ENCODE data around the gene UBE2B. TPM values are rescaled to one million over a fixed set of nuclear protein-coding genes. Genes with fewer than 3 reads are reported as not detected.

Gene UBE2B
- total RNA-seq, 1 experiment from 2014 or later: 97.8 TPM

- no peak for ATAC-seq
- no peaks in the 10 kb centered on the region for H3K27me3 ChIP-seq (ENCODE audit: control insufficient read depth, insufficient read depth, low read length)
- CTCF ChIA-PET: no interaction called here
- TF ChIP-seq, protein P1, sequence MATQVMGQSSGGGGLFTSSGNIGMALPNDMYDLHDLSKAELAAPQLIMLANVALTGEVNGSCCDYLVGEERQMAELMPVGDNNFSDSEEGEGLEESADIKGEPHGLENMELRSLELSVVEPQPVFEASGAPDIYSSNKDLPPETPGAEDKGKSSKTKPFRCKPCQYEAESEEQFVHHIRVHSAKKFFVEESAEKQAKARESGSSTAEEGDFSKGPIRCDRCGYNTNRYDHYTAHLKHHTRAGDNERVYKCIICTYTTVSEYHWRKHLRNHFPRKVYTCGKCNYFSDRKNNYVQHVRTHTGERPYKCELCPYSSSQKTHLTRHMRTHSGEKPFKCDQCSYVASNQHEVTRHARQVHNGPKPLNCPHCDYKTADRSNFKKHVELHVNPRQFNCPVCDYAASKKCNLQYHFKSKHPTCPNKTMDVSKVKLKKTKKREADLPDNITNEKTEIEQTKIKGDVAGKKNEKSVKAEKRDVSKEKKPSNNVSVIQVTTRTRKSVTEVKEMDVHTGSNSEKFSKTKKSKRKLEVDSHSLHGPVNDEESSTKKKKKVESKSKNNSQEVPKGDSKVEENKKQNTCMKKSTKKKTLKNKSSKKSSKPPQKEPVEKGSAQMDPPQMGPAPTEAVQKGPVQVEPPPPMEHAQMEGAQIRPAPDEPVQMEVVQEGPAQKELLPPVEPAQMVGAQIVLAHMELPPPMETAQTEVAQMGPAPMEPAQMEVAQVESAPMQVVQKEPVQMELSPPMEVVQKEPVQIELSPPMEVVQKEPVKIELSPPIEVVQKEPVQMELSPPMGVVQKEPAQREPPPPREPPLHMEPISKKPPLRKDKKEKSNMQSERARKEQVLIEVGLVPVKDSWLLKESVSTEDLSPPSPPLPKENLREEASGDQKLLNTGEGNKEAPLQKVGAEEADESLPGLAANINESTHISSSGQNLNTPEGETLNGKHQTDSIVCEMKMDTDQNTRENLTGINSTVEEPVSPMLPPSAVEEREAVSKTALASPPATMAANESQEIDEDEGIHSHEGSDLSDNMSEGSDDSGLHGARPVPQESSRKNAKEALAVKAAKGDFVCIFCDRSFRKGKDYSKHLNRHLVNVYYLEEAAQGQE (IDR thresholded peaks at IDR 0.05; ENCODE audit: insufficient read depth in 1 of 2, low read depth in 2 of 2, low read length in 1 of 2): no peak
- TF ChIP-seq TCF7L2 (IDR thresholded peaks at IDR 0.05; ENCODE audit: low read depth, low read length) (no peak), SIN3A (IDR thresholded peaks at IDR 0.05; ENCODE audit: borderline replicate concordance, insufficient read depth, low read depth, low read length) (no peak), POLR2AphosphoS5 (IDR thresholded peaks at IDR 0.05; ENCODE audit: low read depth, low read length) (no peak)
- TF ChIP-seq, protein P2, sequence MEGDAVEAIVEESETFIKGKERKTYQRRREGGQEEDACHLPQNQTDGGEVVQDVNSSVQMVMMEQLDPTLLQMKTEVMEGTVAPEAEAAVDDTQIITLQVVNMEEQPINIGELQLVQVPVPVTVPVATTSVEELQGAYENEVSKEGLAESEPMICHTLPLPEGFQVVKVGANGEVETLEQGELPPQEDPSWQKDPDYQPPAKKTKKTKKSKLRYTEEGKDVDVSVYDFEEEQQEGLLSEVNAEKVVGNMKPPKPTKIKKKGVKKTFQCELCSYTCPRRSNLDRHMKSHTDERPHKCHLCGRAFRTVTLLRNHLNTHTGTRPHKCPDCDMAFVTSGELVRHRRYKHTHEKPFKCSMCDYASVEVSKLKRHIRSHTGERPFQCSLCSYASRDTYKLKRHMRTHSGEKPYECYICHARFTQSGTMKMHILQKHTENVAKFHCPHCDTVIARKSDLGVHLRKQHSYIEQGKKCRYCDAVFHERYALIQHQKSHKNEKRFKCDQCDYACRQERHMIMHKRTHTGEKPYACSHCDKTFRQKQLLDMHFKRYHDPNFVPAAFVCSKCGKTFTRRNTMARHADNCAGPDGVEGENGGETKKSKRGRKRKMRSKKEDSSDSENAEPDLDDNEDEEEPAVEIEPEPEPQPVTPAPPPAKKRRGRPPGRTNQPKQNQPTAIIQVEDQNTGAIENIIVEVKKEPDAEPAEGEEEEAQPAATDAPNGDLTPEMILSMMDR (IDR thresholded peaks at IDR 0.05): no peak
- H3K36me3 ChIP-seq (ENCODE audit: control insufficient read depth, insufficient read depth, low read length): peaks cover 6% of the 10 kb centered on the region; the same call in 1 of the 2 replicates
- POLR2A ChIA-PET: no interaction called here
- intact Hi-C loops (cut with micrococcal nuclease; ENCODE audit: unreplicated experiment) (no loop called here), in situ Hi-C loops (cut with HindIII; ENCODE audit: low pct_unique_long_range_greater_than_20kb, low sequenced_read_pairs) (no loop called here)
- H3K9me3 ChIP-seq (ENCODE audit: control insufficient read depth, insufficient read depth, low read depth, low read length): no peaks in the 10 kb centered on the region
- H3K4me3 ChIP-seq (ENCODE audit: low read depth in 2 of 2, low read length in 2 of 2): no peak overlapping the region
- BruUV-seq (replicated peaks): no TSS peak
- H3K27ac ChIP-seq (ENCODE audit: low read length): no peak overlapping the region
- H3K4me1 ChIP-seq (ENCODE audit: control insufficient read depth, insufficient read depth, low read length): no peaks in the 10 kb centered on the region
- DNase-seq (ENCODE audit: low read depth, low spot score): no peak
These were observed 27.3 kb downstream of the UBE2B start for GRCh38 chr5:134398609-134399155.

DNA sequence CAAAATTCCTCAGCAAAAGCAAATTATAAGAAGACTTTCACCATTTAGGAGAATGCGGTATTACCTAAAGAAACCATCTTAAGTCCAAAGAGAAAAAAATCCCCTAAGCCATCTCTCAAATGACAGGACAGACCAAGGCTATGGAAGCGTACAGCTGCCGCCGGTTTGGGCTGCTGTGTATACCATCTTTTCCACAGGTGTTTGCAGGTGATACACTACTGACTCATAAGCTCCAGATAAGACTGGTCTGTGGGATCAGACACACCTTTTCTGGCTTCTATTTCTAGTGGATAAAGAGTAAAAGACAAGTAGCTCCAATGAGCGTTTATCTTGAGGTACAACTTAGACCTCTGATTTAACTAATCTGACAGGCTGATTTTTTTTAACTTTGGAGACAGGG is 32.6 kb downstream of the UBE2B start:
- Histone ChIP-seq H3K27ac (ENCODE audit: low read length) (no peak overlapping the region), H3K9me3 (ENCODE audit: control insufficient read depth, insufficient read depth, low read depth, low read length) (no peaks in the 10 kb centered on the region), H3K27me3 (ENCODE audit: control insufficient read depth, insufficient read depth, low read length) (no peaks in the 10 kb centered on the region), H3K4me1 (ENCODE audit: control insufficient read depth, insufficient read depth, low read length) (no peaks in the 10 kb centered on the region), H3K4me3 (ENCODE audit: low read depth in 2 of 2, low read length in 2 of 2) (no peak overlapping the region), H3K36me3 (ENCODE audit: control insufficient read depth, insufficient read depth, low read length) (no peaks in the 10 kb centered on the region)
- BruUV-seq (replicated peaks): no TSS peak
- DNase-seq (ENCODE audit: low read depth, low spot score) (no peak), ATAC-seq (no peak)
- in situ Hi-C loops (cut with HindIII; ENCODE audit: low pct_unique_long_range_greater_than_20kb, low sequenced_read_pairs) (no loop called here), intact Hi-C loops (cut with micrococcal nuclease; ENCODE audit: unreplicated experiment) (no loop called here)
- TF ChIP-seq SIN3A (IDR thresholded peaks at IDR 0.05; ENCODE audit: borderline replicate concordance, insufficient read depth, low read depth, low read length): no peak
- TF ChIP-seq, protein P2 (IDR thresholded peaks at IDR 0.05): no peak
- POLR2A ChIA-PET: no interaction called here
- CTCF ChIA-PET: no interaction called here
